OCI-LY1 (cell line): Measurements from ENCODE around the gene MYBPHL.

Experiments used
- CTCF ChIP-seq: fragments of 200-600 bp; sonication (generic), shearing (Covaris generic); IDR thresholded peaks from 2 replicates; pipeline ENCODE4 v1.5.1; 2017; ENCODE audit warnings: mild to moderate bottlenecking, antibody characterized with exemption, low read length, moderate library complexity, mixed read lengths
- EZH2 ChIP-seq: fragments of 200-600 bp; sonication (generic), shearing (Covaris generic); IDR thresholded peaks from 2 replicates; pipeline ENCODE4 v1.8.0; 2017; ENCODE audit warnings: borderline replicate concordance, mixed run types, mild to moderate bottlenecking, antibody characterized with exemption, low read length, moderate library complexity, mixed read lengths

- no peak for TF ChIP-seq CTCF
- TF ChIP-seq EZH2, result no peak
These were observed 24.9 kb downstream of the MYBPHL start for GRCh38 chr1:109281680-109282496.
